Astrocyte of the cerebellum (primary cell): ENCODE results near the gene CSF1R.
A peak's percentile ranks its signal among the peaks of the same experiment; 100 is the strongest.

ENCODE experiments used
- DNase-seq: peaks from one replicate; pipeline ENCODE4 v3.0.0-alpha.2; 2011; ENCODE audit warnings: low read depth
- H3K4me3 ChIP-seq: 2 replicates; pipeline ENCODE4 v1.5.1; 2011; ENCODE audit warnings: mild to moderate bottlenecking, low read depth, low read length, moderate library complexity
- CTCF ChIP-seq: IDR thresholded peaks from 2 replicates; pipeline ENCODE4 v1.5.1; 2012; ENCODE audit warnings: low read length, low read depth, moderate library complexity, mild to moderate bottlenecking; ENCODE audit errors: missing control alignments
- in situ Hi-C: cut with HindIII; loops from 2 replicates; pipeline ENCODE4 v1.10.0; 2017; ENCODE audit warnings: low sequenced_read_pairs

The CSF1R gene

GRCh38 chr5:150066901-150067396, 19.4 kb downstream of the CSF1R start:
- in situ Hi-C loops: no loop called here
- no peak for TF ChIP-seq CTCF
- DNase-seq: no peak
- H3K4me3 ChIP-seq: no peak overlapping the region

- no peak for DNase-seq
- TF ChIP-seq CTCF: no peak
- in situ Hi-C loops: no loop called here
- no peak overlapping the region for H3K4me3 ChIP-seq
Measured at GRCh38 chr5:150066436-150066835, 19.9 kb downstream of the CSF1R start.

- in situ Hi-C loops: no loop called here
- DNase-seq: no peak
- TF ChIP-seq CTCF: no peak
- H3K4me3 ChIP-seq: no peak overlapping the region
Measured at GRCh38 chr5:150065886-150066285, 20.5 kb downstream of the CSF1R start.

GRCh38 chr5:150065346-150065745, 21.0 kb downstream of the CSF1R start:
- H3K4me3 ChIP-seq: no peak overlapping the region
- in situ Hi-C loops: no loop called here
- no peak for TF ChIP-seq CTCF
- peak; percentile 18 for DNase-seq

- TF ChIP-seq CTCF: no peak
- no peak for DNase-seq
- in situ Hi-C loops: no loop called here
- no peak overlapping the region for H3K4me3 ChIP-seq
Measured at GRCh38 chr5:150064681-150065220, 21.6 kb downstream of the CSF1R start.

- DNase-seq: no peak
- TF ChIP-seq CTCF: no peak
- H3K4me3 ChIP-seq: no peak overlapping the region
- in situ Hi-C loops: no loop called here
Measured at GRCh38 chr5:150063638-150064037, 22.7 kb downstream of the CSF1R start.
